K562 (cell line): Measurements from ENCODE around the gene TMEM214. TPM values are rescaled to one million over a fixed set of nuclear protein-coding genes. Genes with fewer than 3 reads are reported as not detected.
A peak's percentile ranks its signal among the peaks of the same experiment; 100 is the strongest.

Source experiments
- CEBPG ChIP-seq, 3 experiments: fragments of 200-800 bp in 1 of 3; sonication (Bioruptor generic) in 1 of 3; sonication (generic) in 1 of 3; formaldehyde crosslinking in 1 of 3; IDR thresholded peaks in 2 of 3; conservative IDR thresholded peaks in 1 of 3; 2 replicates each; pipeline versions ENCODE4 v1.6.1 to v1.8.0; 2016 to 2022; ENCODE audit warnings: missing compliant biosample characterization in 2 of 3, missing genetic modification characterization in 2 of 3, mild to moderate bottlenecking in 1 of 3, missing genetic modification reagents in 1 of 3
- FIP1L1 ChIP-seq: fragments of 200-400 bp; formaldehyde crosslinking; IDR thresholded peaks from 2 replicates; pipeline ENCODE4 v1.6.1; 2018; ENCODE audit warnings: mild to moderate bottlenecking, low read depth, low read length; ENCODE audit not compliant: poor library complexity, severe bottlenecking
- ZFX ChIP-seq: sonication (generic); formaldehyde crosslinking; IDR thresholded peaks from 2 replicates; pipeline ENCODE4 v1.8.0; 2022; ENCODE audit warnings: mild to moderate bottlenecking, missing genetic modification reagents, moderate library complexity
- ZNF592 ChIP-seq: fragments of 450-650 bp; IDR thresholded peaks from 2 replicates; pipeline ENCODE4 v1.6.1; 2017; ENCODE audit warnings: antibody characterized with exemption, mild to moderate bottlenecking
- polyA plus RNA-seq, 8 experiments: library from polyadenylated mRNA; depleted of rRNA in 4 of 8; stranded (reverse) in 5 of 8; unstranded in 3 of 8; fragments of >200 nt; fragmentation: Nextera tagmentation in 2 of 8; fragmentation: Illumina TruSeq in 1 of 8; extraction: Ambion mirVana in 2 of 8; extraction: Trizol in 1 of 8; gene quantifications; 2 replicates each; pipeline versions ENCODE4 v1.2.1 to v1.2.3, GENCODE V29; 2011 to 2014; ENCODE audit warnings: inconsistent platforms in 1 of 8, missing spikeins in 1 of 8
- total RNA-seq, 7 experiments: library from RNA; depleted of rRNA in 6 of 7; stranded (reverse); fragments of >200 nt in 6 of 7; fragmentation: Illumina TruSeq in 2 of 7; extraction: Trizol in 2 of 7; gene quantifications; 2 replicates each; pipeline versions ENCODE4 v1.2.1 to v1.2.3, GENCODE V29; 2011 to 2021; ENCODE audit warnings: low replicate concordance in 1 of 7

TMEM214 gene
- total and polyA plus RNA-seq, 9 of the 15 experiments (the other 6 are each of a cell fraction or from before 2014, with no cell fraction given): 11.4 to 81.4 (median 44.1) TPM

GRCh38 chr2:27082773-27083409 is 50.1 kb downstream of the TMEM214 start (continued):
- 0 out of 2 replicates have a peak, but pooled peaks have one; percentile 42 for TF ChIP-seq ZFX (CRISPR knock-in tag)
- no peak for TF ChIP-seq CEBPG (CRISPR knock-in tag; IDR thresholded peaks at IDR 0.05)
- no peak for TF ChIP-seq CEBPG (tag; conservative IDR thresholded peaks at IDR 0.05 in 1 of 2, IDR thresholded peaks at IDR 0.05 in 1 of 2)
- TF ChIP-seq FIP1L1: no peak
- 0 out of 2 replicates have a peak, but pooled peaks have one; percentile 4 for TF ChIP-seq ZNF592
